ENCODE results near the gene TNIK.

DNA sequence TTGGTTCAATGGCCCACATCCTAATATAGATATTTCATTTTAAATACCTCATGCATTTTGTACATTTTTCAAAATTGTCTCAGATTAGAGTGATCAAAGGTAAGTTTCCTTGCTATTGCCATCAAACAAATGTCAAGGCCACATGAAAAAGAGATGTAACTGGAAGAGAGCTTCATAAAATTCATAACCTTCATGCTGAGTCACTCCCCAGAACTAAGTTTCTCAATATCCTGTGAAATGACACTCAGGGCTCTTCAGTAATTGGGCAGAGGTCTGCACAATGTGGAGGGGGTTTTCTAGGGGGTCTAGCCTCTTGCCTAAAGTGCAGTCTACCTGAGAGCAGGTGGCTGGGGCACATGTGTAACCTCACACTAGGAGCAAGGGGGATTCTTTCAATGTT lies 281.5 kb downstream of the TNIK start:
- TF ChIP-seq POLR2A (IDR thresholded peaks at IDR 0.05) = no peak
- TF ChIP-seq, protein P1, sequence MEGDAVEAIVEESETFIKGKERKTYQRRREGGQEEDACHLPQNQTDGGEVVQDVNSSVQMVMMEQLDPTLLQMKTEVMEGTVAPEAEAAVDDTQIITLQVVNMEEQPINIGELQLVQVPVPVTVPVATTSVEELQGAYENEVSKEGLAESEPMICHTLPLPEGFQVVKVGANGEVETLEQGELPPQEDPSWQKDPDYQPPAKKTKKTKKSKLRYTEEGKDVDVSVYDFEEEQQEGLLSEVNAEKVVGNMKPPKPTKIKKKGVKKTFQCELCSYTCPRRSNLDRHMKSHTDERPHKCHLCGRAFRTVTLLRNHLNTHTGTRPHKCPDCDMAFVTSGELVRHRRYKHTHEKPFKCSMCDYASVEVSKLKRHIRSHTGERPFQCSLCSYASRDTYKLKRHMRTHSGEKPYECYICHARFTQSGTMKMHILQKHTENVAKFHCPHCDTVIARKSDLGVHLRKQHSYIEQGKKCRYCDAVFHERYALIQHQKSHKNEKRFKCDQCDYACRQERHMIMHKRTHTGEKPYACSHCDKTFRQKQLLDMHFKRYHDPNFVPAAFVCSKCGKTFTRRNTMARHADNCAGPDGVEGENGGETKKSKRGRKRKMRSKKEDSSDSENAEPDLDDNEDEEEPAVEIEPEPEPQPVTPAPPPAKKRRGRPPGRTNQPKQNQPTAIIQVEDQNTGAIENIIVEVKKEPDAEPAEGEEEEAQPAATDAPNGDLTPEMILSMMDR (IDR thresholded peaks at IDR 0.05) = no peak
- TF ChIP-seq EP300 (IDR thresholded peaks at IDR 0.05; ENCODE audit: low read depth) = no peak
